SHP77 treated with DMSO at 0.1 percent for 48 hours (cell line): ENCODE measurements around the gene SPINT4.

ENCODE experiments used
- DNase-seq: peaks from one replicate; lab custom pipeline; 2025; lab: John Stamatoyannopoulos, UW

SPINT4 gene

GRCh38 chr20:45765307-45765875 lies 43.2 kb downstream of the SPINT4 start:
- DNase-seq, result no peak

- DNase-seq, result no peak
Observed at GRCh38 chr20:45765980-45766379, 43.8 kb downstream of the SPINT4 start.

- no peak for DNase-seq
Observed at GRCh38 chr20:45768479-45768878, 46.3 kb downstream of the SPINT4 start.

- peak; percentile 47 for DNase-seq
Observed at GRCh38 chr20:45771182-45771759, 49.1 kb downstream of the SPINT4 start.

- DNase-seq, result no peak
Observed at GRCh38 chr20:45772693-45773092, 50.5 kb downstream of the SPINT4 start.

GRCh38 chr20:45774945-45775344 lies 52.8 kb downstream of the SPINT4 start:
- DNase-seq, result no peak

- no peak for DNase-seq
Observed at GRCh38 chr20:45775411-45775810, 53.3 kb downstream of the SPINT4 start.
